IMR-90 (cell line): ENCODE measurements around the gene NSD2. TPM values are rescaled to one million over a fixed set of nuclear protein-coding genes. Genes with fewer than 3 reads are reported as not detected.

ENCODE experiments used
- ATAC-seq: fragments of 200-7000 bp; cut with Tn5 transposase; 2 replicates; pipeline ENCODE4 v1.9.1; 2020; ENCODE audit warnings: low read depth, mild to moderate bottlenecking, moderate library complexity
- BruUV-seq: library from RNA; stranded (reverse); fragments of 400-500 nt; replicated peaks from 2 replicates; lab custom pipeline; 2021; lab: Mats Ljungman, UMichigan
- CTCF ChIA-PET: fragments of 300-600 bp; formaldehyde crosslinking; extraction: SDS; loops from one replicate; lab custom pipeline; 2021; ENCODE audit warnings: antibody characterized with exemption; lab: Yijun Ruan, JAX
- POLR2A ChIA-PET: fragments of 300-600 bp; sonication (Branson Sonifier 250); formaldehyde crosslinking; loops from one replicate; lab custom pipeline; 2022; ENCODE audit warnings: antibody characterized with exemption; ENCODE audit not compliant: unreplicated experiment; lab: Charles Lee
- DNase-seq: peaks from one replicate; pipeline ENCODE4 v3.0.0; 2013
- H2AFZ ChIP-seq: replicated peaks from 2 replicates; pipeline ENCODE3; 2013; ENCODE audit warnings: low read length, mild to moderate bottlenecking; ENCODE audit not compliant: poor library complexity
- H2AK5ac ChIP-seq: 2 replicates; pipeline ENCODE4 v1.6.1; 2013; ENCODE audit warnings: low read depth, low read length, inconsistent platforms
- H2AK9ac ChIP-seq: replicated peaks from 2 replicates; pipeline ENCODE3; 2013; ENCODE audit warnings: mild to moderate bottlenecking, low read depth, low read length, moderate library complexity; ENCODE audit not compliant: poor library complexity
- H2BK120ac ChIP-seq: 2 replicates; pipeline ENCODE4 v1.6.1; 2013; ENCODE audit warnings: low read depth, low read length, inconsistent platforms
- H2BK15ac ChIP-seq: 3 replicates; pipeline ENCODE4 v1.6.1; 2013; ENCODE audit warnings: low read depth, low read length, inconsistent platforms
- H2BK20ac ChIP-seq: 2 replicates; pipeline ENCODE4 v1.6.1; 2013; ENCODE audit warnings: low read depth, mild to moderate bottlenecking, inconsistent platforms, low read length, moderate library complexity
- H2BK5ac ChIP-seq: 2 replicates; pipeline ENCODE4 v1.6.1; 2013; ENCODE audit warnings: mild to moderate bottlenecking, low read depth, low read length, inconsistent platforms; ENCODE audit not compliant: poor library complexity, severe bottlenecking
- H3K14ac ChIP-seq: replicated peaks from 2 replicates; pipeline ENCODE4 v1.6.1; 2013; ENCODE audit warnings: low read depth, low read length, inconsistent platforms
- H3K18ac ChIP-seq: 2 replicates; pipeline ENCODE4 v1.6.1; 2013; ENCODE audit warnings: low read depth, low read length, control low read depth
- H3K23ac ChIP-seq: 2 replicates; pipeline ENCODE4 v1.6.1; 2013; ENCODE audit warnings: low read depth, low read length, inconsistent platforms
- H3K27ac ChIP-seq: 2 replicates; pipeline ENCODE4 v1.5.1; 2013; ENCODE audit warnings: mild to moderate bottlenecking, control low read depth, low read length; ENCODE audit not compliant: insufficient read depth
- H3K27me3 ChIP-seq: 2 replicates; pipeline ENCODE4 v1.6.1; 2013; ENCODE audit warnings: low read length; ENCODE audit not compliant: control insufficient read depth, insufficient read depth
- H3K36me3 ChIP-seq: 2 replicates; pipeline ENCODE4 v1.6.1; 2013; ENCODE audit warnings: low read length, mixed read lengths; ENCODE audit not compliant: control insufficient read depth, insufficient read depth
- H3K4ac ChIP-seq: 2 replicates; pipeline ENCODE4 v1.6.1; 2013; ENCODE audit warnings: low read depth, low read length, inconsistent platforms
- H3K4me1 ChIP-seq: 2 replicates; pipeline ENCODE4 v1.6.1; 2013; ENCODE audit warnings: low read length, mixed read lengths; ENCODE audit not compliant: control insufficient read depth, insufficient read depth
- H3K4me2 ChIP-seq: 2 replicates; pipeline ENCODE4 v1.6.1; 2013; ENCODE audit warnings: low read depth, mild to moderate bottlenecking, control low read depth, low read length, moderate library complexity
- H3K4me3 ChIP-seq: 2 replicates; pipeline ENCODE4 v1.5.1; 2013; ENCODE audit warnings: low read depth, mild to moderate bottlenecking, control low read depth, low read length, moderate library complexity; ENCODE audit not compliant: insufficient read depth
- H3K56ac ChIP-seq: 2 replicates; pipeline ENCODE4 v1.6.1; 2013; ENCODE audit warnings: low read length, inconsistent platforms; ENCODE audit not compliant: insufficient read depth; ENCODE audit errors: extremely low read depth
- H3K79me1 ChIP-seq, 2 experiments: 2 replicates each; pipeline ENCODE4 v1.6.1; 2013; ENCODE audit warnings: low read length in 2 of 2, inconsistent platforms in 1 of 2, low read depth in 1 of 2
- H3K9ac ChIP-seq: 2 replicates; pipeline ENCODE4 v1.6.1; 2013; ENCODE audit warnings: low read depth, low read length, control low read depth
- H3K9me1 ChIP-seq: 2 replicates; pipeline ENCODE4 v1.6.1; 2013; ENCODE audit warnings: low read length, inconsistent platforms; ENCODE audit not compliant: insufficient read depth
- H3K9me3 ChIP-seq: 2 replicates; pipeline ENCODE4 v1.6.1; 2013; ENCODE audit warnings: low read length; ENCODE audit not compliant: control insufficient read depth, insufficient read depth
- H4K20me1 ChIP-seq: 2 replicates; pipeline ENCODE4 v1.6.1; 2013; ENCODE audit warnings: low read length, inconsistent platforms; ENCODE audit not compliant: insufficient read depth
- H4K5ac ChIP-seq: 2 replicates; pipeline ENCODE4 v1.6.1; 2013; ENCODE audit warnings: mild to moderate bottlenecking, low read depth, low read length, control low read depth
- H4K8ac ChIP-seq, 2 experiments: 2 replicates each; pipeline ENCODE4 v1.6.1; 2013; ENCODE audit warnings: low read depth in 2 of 2, low read length in 2 of 2, control low read depth in 1 of 2, inconsistent platforms in 1 of 2
- H4K91ac ChIP-seq: 2 replicates; pipeline ENCODE4 v1.6.1; 2013; ENCODE audit warnings: low read depth, low read length, inconsistent platforms; ENCODE audit not compliant: insufficient read depth
- CEBPB ChIP-seq: IDR thresholded peaks from 2 replicates; pipeline ENCODE4 v1.6.1; 2012; ENCODE audit warnings: low read depth, low read length, improper control_type of control experiment
- CHD1 ChIP-seq: IDR thresholded peaks from 2 replicates; pipeline ENCODE4 v1.6.1; 2012; ENCODE audit warnings: low read depth, low read length, improper control_type of control experiment
- FOS ChIP-seq: fragments of 150-350 bp; IDR thresholded peaks from 2 replicates; pipeline ENCODE4 v1.6.1; 2016; ENCODE audit warnings: low read depth, low read length
- MXI1 ChIP-seq: IDR thresholded peaks from 2 replicates; pipeline ENCODE4 v1.6.1; 2012; ENCODE audit warnings: low read depth, mild to moderate bottlenecking, low read length, moderate library complexity, borderline replicate concordance
- NFE2L2 ChIP-seq: fragments of 150-350 bp; IDR thresholded peaks from 2 replicates; pipeline ENCODE4 v1.6.1; 2016; ENCODE audit warnings: low read depth, mild to moderate bottlenecking, low read length
- RCOR1 ChIP-seq: IDR thresholded peaks from 2 replicates; pipeline ENCODE4 v1.6.1; 2012; ENCODE audit warnings: mild to moderate bottlenecking, low read length, improper control_type of control experiment; ENCODE audit not compliant: insufficient replicate concordance
- RFX5 ChIP-seq: IDR thresholded peaks from 2 replicates; pipeline ENCODE4 v1.8.0; 2012; ENCODE audit warnings: low read depth, mild to moderate bottlenecking, low read length, moderate library complexity
- WGBS, 2 experiments: methylation state at CpG; one replicate each; pipeline versions ENCODE4 v1.1.5 to v1.1.7; 2013; ENCODE audit warnings: missing lambda C conversion rate in 2 of 2; ENCODE audit not compliant: insufficient read length in 1 of 2; ENCODE audit errors: extremely low coverage in 2 of 2; 5-methylcytosine and 5-hydroxymethylcytosine counted together
- dilution Hi-C: fragments of 300-500 bp; cut with HindIII; formaldehyde crosslinking; loops from one replicate; pipeline ENCODE4 v1.14.3; 2018; ENCODE audit warnings: low sequenced_read_pairs; ENCODE audit not compliant: unreplicated experiment
- in situ Hi-C: fragments of 300-500 bp; cut with MboI; formaldehyde crosslinking; loops from 3 replicates; pipeline ENCODE4 v1.14.3; 2019; ENCODE audit warnings: low sequenced_read_pairs, inconsistent platforms, mixed read lengths
- intact Hi-C: fragments of 100-400 bp; cut with micrococcal nuclease; formaldehyde crosslinking; loops from 2 replicates; pipeline ENCODE4 v1.10.0; 2022
- polyA plus RNA-seq, 3 experiments: library from polyadenylated mRNA; depleted of rRNA; stranded (reverse); fragments of >200 nt; gene quantifications; 2 replicates each; pipeline ENCODE4 v1.2.3, GENCODE V29; 2012; ENCODE audit warnings: low replicate concordance in 1 of 3
- total RNA-seq: library from RNA; depleted of rRNA; stranded (reverse); fragments of >200 nt; gene quantifications from 2 replicates; pipeline ENCODE4 v1.2.3, GENCODE V29; 2012
- TF ChIP-seq, protein P1 (sequence below): conservative IDR thresholded peaks from 2 replicates; pipeline ENCODE4 v1.5.1; 2012; ENCODE audit warnings: mild to moderate bottlenecking, low read depth, low read length, improper control_type of control experiment

The NSD2 gene
- total and polyA plus RNA-seq, 2 of the 4 experiments (the other 2 are of a cell fraction) = 35.9 to 68.1 TPM

DNA sequence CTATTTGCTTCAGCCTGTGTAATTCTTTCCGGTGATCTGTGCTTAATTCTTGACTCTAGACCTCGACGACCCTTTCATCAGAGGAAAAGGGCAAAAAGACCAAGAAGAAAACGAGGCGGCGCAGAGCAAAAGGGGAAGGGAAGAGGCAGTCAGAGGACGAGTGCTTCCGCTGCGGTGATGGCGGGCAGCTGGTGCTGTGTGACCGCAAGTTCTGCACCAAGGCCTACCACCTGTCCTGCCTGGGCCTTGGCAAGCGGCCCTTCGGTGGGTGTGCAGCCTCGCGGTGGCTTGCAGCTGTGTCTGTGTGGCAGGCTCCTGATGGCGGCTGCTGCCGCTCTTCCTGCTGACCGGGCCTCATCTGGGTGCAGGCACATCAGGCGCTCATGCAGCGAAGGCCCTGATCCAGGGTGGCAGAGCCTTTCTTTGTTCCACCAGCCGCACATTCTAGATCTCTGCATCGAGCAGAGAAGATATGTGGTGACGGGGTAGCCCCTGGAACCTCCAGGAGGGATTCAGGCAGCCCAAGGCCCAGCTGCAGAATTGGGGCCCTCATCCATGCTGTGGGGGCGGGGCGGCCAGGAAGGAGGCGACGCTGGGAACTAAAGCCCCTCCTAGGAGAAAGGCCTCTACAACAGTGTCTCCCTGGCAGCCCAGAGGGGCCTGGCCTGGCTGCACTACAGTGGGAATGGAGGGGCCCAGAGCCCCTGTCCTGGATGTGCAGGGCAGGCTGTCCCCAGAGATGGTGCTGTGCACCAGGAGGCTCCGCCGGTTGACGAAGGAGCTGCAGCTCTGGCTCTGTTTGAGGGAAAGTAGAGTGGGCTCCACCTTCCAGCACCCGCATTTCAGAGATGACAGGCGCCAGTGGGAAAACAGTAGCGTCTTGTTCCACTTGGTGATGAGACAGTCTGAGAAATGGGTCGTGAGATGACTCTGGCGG lies 105.5 kb downstream of the NSD2 start:
- Histone ChIP-seq H2AK5ac (no peak overlapping the region), H2AK9ac (no peak overlapping the region), H3K4me2 (no peak overlapping the region), H2BK20ac (no peak overlapping the region), H3K79me1 (peaks cover 4 to 37% of the 10 kb centered on the region in 2 experiments; a peak in 3 of 4 replicates), H2AFZ (no peak overlapping the region), H3K27me3 (no peaks in the 10 kb centered on the region), H3K9me1 (no peaks in the 10 kb centered on the region), H2BK15ac (no peak overlapping the region), H3K9ac (no peak overlapping the region), H3K23ac (no peak overlapping the region), H4K20me1 (peaks cover 4% of the 10 kb centered on the region; the same call in 1 of the 2 replicates), H3K36me3 (peaks cover 69% of the 10 kb centered on the region), H3K56ac (no peak overlapping the region), H3K4me1 (no peaks in the 10 kb centered on the region), H3K27ac (no peak overlapping the region), H3K4me3 (no peak overlapping the region), H3K4ac (no peak overlapping the region), H4K5ac (no peak overlapping the region), H3K14ac (no peak overlapping the region), H2BK120ac (no peak overlapping the region), H3K18ac (no peak overlapping the region), H2BK5ac (no peak overlapping the region), H4K8ac (no peak overlapping the region), H4K91ac (no peak overlapping the region), H3K9me3 (no peaks in the 10 kb centered on the region)
- POLR2A ChIA-PET = no interaction called here
- in situ Hi-C loops (no loop called here), dilution Hi-C loops (no loop called here), intact Hi-C loops (no loop called here)
- ATAC-seq (no peak), DNase-seq (no peak)
- CTCF ChIA-PET = no interaction called here
- no peak for TF ChIP-seq MXI1
- no peak for TF ChIP-seq CHD1
- TF ChIP-seq, protein P1, sequence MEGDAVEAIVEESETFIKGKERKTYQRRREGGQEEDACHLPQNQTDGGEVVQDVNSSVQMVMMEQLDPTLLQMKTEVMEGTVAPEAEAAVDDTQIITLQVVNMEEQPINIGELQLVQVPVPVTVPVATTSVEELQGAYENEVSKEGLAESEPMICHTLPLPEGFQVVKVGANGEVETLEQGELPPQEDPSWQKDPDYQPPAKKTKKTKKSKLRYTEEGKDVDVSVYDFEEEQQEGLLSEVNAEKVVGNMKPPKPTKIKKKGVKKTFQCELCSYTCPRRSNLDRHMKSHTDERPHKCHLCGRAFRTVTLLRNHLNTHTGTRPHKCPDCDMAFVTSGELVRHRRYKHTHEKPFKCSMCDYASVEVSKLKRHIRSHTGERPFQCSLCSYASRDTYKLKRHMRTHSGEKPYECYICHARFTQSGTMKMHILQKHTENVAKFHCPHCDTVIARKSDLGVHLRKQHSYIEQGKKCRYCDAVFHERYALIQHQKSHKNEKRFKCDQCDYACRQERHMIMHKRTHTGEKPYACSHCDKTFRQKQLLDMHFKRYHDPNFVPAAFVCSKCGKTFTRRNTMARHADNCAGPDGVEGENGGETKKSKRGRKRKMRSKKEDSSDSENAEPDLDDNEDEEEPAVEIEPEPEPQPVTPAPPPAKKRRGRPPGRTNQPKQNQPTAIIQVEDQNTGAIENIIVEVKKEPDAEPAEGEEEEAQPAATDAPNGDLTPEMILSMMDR = no peak
- TF ChIP-seq RFX5 = no peak
- no peak for TF ChIP-seq NFE2L2
- TF ChIP-seq FOS = no peak
- TF ChIP-seq RCOR1 = no peak
- no peak for TF ChIP-seq CEBPB
- 97% methylated on average over 20 of the region's 35 CpGs; no CpG with 5 or more reads in 1 of the 2 experiments for WGBS, 2 experiments
- no TSS peak for BruUV-seq
